ENCODE results near the gene FMO1.
"Not testable (repeated sequence)": the region's sequence is repeated elsewhere in the genome, so short reads cannot be mapped to it uniquely, and the experiment has no call there.

The FMO1 gene

GRCh38 chr1:171267391-171267790 is 19.1 kb downstream of the FMO1 start:
- no peak for FAIRE-seq
- TF ChIP-seq POLR2A (IDR thresholded peaks at IDR 0.05; ENCODE audit: low read depth, low read length) (no peak), SPI1 (IDR thresholded peaks at IDR 0.05; ENCODE audit: low read depth, low read length) (no peak), POLR2AphosphoS5 (IDR thresholded peaks at IDR 0.05; ENCODE audit: low read depth, low read length) (no peak), POU2F2 (IDR thresholded peaks at IDR 0.05; ENCODE audit: low read depth, low read length) (no peak), PAX5 (IDR thresholded peaks at IDR 0.05; ENCODE audit: insufficient read depth, low read length, severe bottlenecking) (no peak), TAF1 (IDR thresholded peaks at IDR 0.05; ENCODE audit: low read depth, low read length) (no peak)
- DNase-seq (ENCODE audit: insufficient read length, low spot score): no peak

DNA sequence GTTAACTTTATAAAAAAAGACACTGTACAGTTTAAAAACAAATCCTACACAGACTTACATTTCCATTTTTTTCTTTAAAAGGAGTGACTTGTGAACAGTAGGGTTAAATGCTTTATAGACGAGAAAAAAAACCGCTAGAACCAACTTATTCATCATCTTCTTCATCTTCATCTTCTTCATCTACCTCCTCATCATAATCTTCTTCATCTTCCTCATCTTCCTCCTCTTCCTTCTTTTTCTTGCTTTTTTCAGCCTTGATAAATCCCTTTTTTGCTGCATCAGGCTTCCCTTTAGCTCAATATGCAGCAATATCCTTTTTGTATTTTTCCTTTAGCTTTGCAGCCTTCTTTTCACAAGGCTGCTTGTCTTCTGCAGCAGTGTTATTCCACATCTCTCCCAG is 22.5 kb downstream of the FMO1 start:
- DNase-seq (ENCODE audit: insufficient read length, low spot score) (no peak), FAIRE-seq (no peak)
- TF ChIP-seq SPI1 (IDR thresholded peaks at IDR 0.05; ENCODE audit: low read depth, low read length) (no peak), POLR2A (IDR thresholded peaks at IDR 0.05; ENCODE audit: low read depth, low read length) (no peak), POU2F2 (IDR thresholded peaks at IDR 0.05; ENCODE audit: low read depth, low read length) (no peak), TAF1 (IDR thresholded peaks at IDR 0.05; ENCODE audit: low read depth, low read length) (no peak)

DNA sequence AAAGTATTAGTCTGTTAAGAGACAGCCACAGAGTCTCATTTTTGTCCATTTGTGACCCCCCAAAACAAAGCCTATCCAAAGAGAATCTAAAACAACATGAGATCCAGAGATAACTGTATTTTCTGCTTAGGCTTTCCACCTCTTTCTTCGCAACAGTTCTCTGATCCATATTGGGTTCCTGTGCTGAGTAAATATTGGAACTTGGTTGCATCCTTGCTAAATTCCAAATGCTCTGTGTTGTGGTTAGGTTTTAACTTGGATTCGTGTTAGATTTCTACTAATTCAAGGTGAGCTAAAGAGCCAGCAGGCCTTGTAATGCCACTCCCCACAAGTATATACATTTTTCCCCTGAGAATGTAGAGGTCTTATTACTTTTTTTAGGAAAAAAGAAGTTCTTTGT is 29.2 kb downstream of the FMO1 start:
- TF ChIP-seq SPI1 (IDR thresholded peaks at IDR 0.05; ENCODE audit: low read depth, low read length) (no peak), POU2F2 (IDR thresholded peaks at IDR 0.05; ENCODE audit: low read depth, low read length) (no peak), POLR2A (IDR thresholded peaks at IDR 0.05; ENCODE audit: low read depth, low read length) (no peak), PAX5 (IDR thresholded peaks at IDR 0.05; ENCODE audit: insufficient read depth, low read length, severe bottlenecking) (no peak), POLR2AphosphoS5 (IDR thresholded peaks at IDR 0.05; ENCODE audit: low read depth, low read length) (no peak), TAF1 (IDR thresholded peaks at IDR 0.05; ENCODE audit: low read depth, low read length) (no peak)
- DNase-seq (ENCODE audit: insufficient read length, low spot score) (no peak), FAIRE-seq (no peak)

GRCh38 chr1:171279234-171279633 is 30.9 kb downstream of the FMO1 start:
- TF ChIP-seq SPI1 (IDR thresholded peaks at IDR 0.05; ENCODE audit: low read depth, low read length): no peak
- TF ChIP-seq POU2F2 (IDR thresholded peaks at IDR 0.05; ENCODE audit: low read depth, low read length): no peak
- no peak for TF ChIP-seq TAF1 (IDR thresholded peaks at IDR 0.05; ENCODE audit: low read depth, low read length)
- no peak for TF ChIP-seq PAX5 (IDR thresholded peaks at IDR 0.05; ENCODE audit: insufficient read depth, low read length, severe bottlenecking)
- no peak for TF ChIP-seq POLR2A (IDR thresholded peaks at IDR 0.05; ENCODE audit: low read depth, low read length)
- TF ChIP-seq POLR2AphosphoS5 (IDR thresholded peaks at IDR 0.05; ENCODE audit: low read depth, low read length): no peak
- FAIRE-seq (no peak), DNase-seq (ENCODE audit: insufficient read length, low spot score) (no peak)

- no peak for FAIRE-seq
- no peak for DNase-seq (ENCODE audit: insufficient read length, low spot score)
- no peak for TF ChIP-seq POLR2AphosphoS5 (IDR thresholded peaks at IDR 0.05; ENCODE audit: low read depth, low read length)
- TF ChIP-seq POLR2A (IDR thresholded peaks at IDR 0.05; ENCODE audit: low read depth, low read length): no peak
- TF ChIP-seq PAX5 (IDR thresholded peaks at IDR 0.05; ENCODE audit: insufficient read depth, low read length, severe bottlenecking): no peak
Observed at GRCh38 chr1:171279678-171280077, 31.4 kb downstream of the FMO1 start.

DNA sequence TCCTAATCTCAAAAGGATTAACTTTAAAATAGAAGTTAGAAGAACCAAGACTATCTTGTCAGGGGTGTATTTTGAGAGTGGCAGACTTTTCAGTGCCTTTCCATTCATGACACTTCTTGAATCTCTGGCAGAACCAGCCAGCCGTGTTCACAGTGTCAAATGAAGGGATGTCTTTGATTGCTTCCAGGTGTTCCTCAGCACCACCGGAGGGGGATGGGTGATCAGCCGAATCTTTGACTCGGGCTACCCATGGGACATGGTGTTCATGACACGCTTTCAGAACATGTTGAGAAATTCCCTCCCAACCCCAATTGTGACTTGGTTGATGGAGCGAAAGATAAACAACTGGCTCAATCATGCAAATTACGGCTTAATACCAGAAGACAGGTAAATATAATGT is 32.3 kb downstream of the FMO1 start:
- FAIRE-seq: no peak
- TF ChIP-seq TAF1 (IDR thresholded peaks at IDR 0.05; ENCODE audit: low read depth, low read length) (no peak), PAX5 (IDR thresholded peaks at IDR 0.05; ENCODE audit: insufficient read depth, low read length, severe bottlenecking) (no peak), SPI1 (IDR thresholded peaks at IDR 0.05; ENCODE audit: low read depth, low read length) (no peak), POLR2AphosphoS5 (IDR thresholded peaks at IDR 0.05; ENCODE audit: low read depth, low read length) (no peak), POLR2A (IDR thresholded peaks at IDR 0.05; ENCODE audit: low read depth, low read length) (no peak), POU2F2 (IDR thresholded peaks at IDR 0.05; ENCODE audit: low read depth, low read length) (no peak)
- DNase-seq (ENCODE audit: insufficient read length, low spot score): no peak

GRCh38 chr1:171286032-171286705 is 37.9 kb downstream of the FMO1 start:
- FAIRE-seq: peak; percentile 16
- DNase-seq (ENCODE audit: insufficient read length, low spot score): no peak
- TF ChIP-seq SPI1 (IDR thresholded peaks at IDR 0.05; ENCODE audit: low read depth, low read length) (no peak), TAF1 (IDR thresholded peaks at IDR 0.05; ENCODE audit: low read depth, low read length) (no peak), POLR2AphosphoS5 (IDR thresholded peaks at IDR 0.05; ENCODE audit: low read depth, low read length) (no peak), POLR2A (IDR thresholded peaks at IDR 0.05; ENCODE audit: low read depth, low read length) (no peak), POU2F2 (IDR thresholded peaks at IDR 0.05; ENCODE audit: low read depth, low read length) (no peak), PAX5 (IDR thresholded peaks at IDR 0.05; ENCODE audit: insufficient read depth, low read length, severe bottlenecking) (no peak)

DNA sequence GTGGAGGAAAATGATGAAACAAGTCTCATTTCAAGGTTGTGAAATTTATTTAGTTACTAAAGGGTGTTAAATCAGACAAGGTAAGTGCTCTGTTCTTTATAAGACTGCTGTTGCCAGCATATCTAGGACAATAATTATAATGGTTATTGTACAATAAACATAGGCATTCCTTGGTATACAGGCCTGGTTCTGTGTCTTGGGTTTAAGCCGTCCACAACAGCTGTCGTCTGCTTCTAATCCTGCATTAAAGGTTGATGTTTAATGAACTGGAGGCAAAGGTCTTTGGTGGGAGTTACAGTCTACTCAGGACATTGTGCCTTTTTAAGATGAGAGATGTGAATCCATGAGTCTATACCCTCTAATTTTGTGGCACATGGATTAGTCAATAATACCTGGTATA is 42.3 kb downstream of the FMO1 start:
- TF ChIP-seq SPI1 (IDR thresholded peaks at IDR 0.05; ENCODE audit: low read depth, low read length) (no peak), POLR2AphosphoS5 (IDR thresholded peaks at IDR 0.05; ENCODE audit: low read depth, low read length) (no peak), POLR2A (IDR thresholded peaks at IDR 0.05; ENCODE audit: low read depth, low read length) (no peak), PAX5 (IDR thresholded peaks at IDR 0.05; ENCODE audit: insufficient read depth, low read length, severe bottlenecking) (no peak), POU2F2 (IDR thresholded peaks at IDR 0.05; ENCODE audit: low read depth, low read length) (no peak), TAF1 (IDR thresholded peaks at IDR 0.05; ENCODE audit: low read depth, low read length) (no peak)
- no peak for FAIRE-seq
- no peak for DNase-seq (ENCODE audit: insufficient read length, low spot score)

- DNase-seq (ENCODE audit: insufficient read length, low spot score): no peak
- FAIRE-seq: no peak
- TF ChIP-seq SPI1 (IDR thresholded peaks at IDR 0.05; ENCODE audit: low read depth, low read length) (no peak), PAX5 (IDR thresholded peaks at IDR 0.05; ENCODE audit: insufficient read depth, low read length, severe bottlenecking) (no peak), TAF1 (IDR thresholded peaks at IDR 0.05; ENCODE audit: low read depth, low read length) (no peak), POU2F2 (IDR thresholded peaks at IDR 0.05; ENCODE audit: low read depth, low read length) (no peak), POLR2A (IDR thresholded peaks at IDR 0.05; ENCODE audit: low read depth, low read length) (no peak), POLR2AphosphoS5 (IDR thresholded peaks at IDR 0.05; ENCODE audit: low read depth, low read length) (no peak)
Observed at GRCh38 chr1:171292799-171293198, 44.5 kb downstream of the FMO1 start.

DNA sequence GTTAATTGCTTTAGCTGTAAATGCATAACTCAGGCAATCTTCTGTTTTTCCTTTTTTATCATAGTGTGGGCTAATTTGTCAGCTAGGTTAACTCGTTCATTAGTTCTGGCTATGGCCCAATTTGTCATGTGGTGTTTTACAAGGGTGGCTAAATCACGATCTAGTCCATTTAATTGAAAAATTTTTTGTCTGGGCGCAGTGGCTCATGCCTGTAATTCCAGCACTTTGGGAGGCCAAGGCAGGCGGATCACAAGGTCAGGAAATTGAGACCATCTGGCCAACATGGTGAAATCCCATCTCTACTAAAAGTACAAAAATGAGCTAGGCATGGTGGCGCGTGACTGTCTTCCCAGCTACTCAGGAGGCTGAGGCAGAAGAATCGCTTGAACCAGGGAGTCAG is 47.1 kb downstream of the FMO1 start:
- not testable (repeated sequence) for DNase-seq (ENCODE audit: insufficient read length, low spot score); FAIRE-seq
